ENCODE results near the gene KAT7.

The KAT7 gene

GRCh38 chr17:49839455-49839854 lies 51.0 kb downstream of the KAT7 start:
- no peak for DNase-seq (ENCODE audit: low read depth)
- no peak overlapping the region for H3K4me3 ChIP-seq (ENCODE audit: low read depth, low read length)
- TF ChIP-seq CTCF (IDR thresholded peaks at IDR 0.05; ENCODE audit: control insufficient read depth, extremely low read depth, insufficient read depth), result no peak

GRCh38 chr17:49841548-49841947 lies 53.1 kb downstream of the KAT7 start:
- DNase-seq (ENCODE audit: low read depth), result no peak
- H3K4me3 ChIP-seq (ENCODE audit: low read depth, low read length), result no peak overlapping the region

GRCh38 chr17:49842371-49842770 lies 53.9 kb downstream of the KAT7 start:
- DNase-seq (ENCODE audit: low read depth), result no peak
- no peak for TF ChIP-seq CTCF (IDR thresholded peaks at IDR 0.05; ENCODE audit: control insufficient read depth, extremely low read depth, insufficient read depth)
- no peak overlapping the region for H3K4me3 ChIP-seq (ENCODE audit: low read depth, low read length)

More at GRCh38 chr17:49841548-49841947, 53.1 kb downstream of the KAT7 start:
- TF ChIP-seq CTCF (IDR thresholded peaks at IDR 0.05; ENCODE audit: control insufficient read depth, extremely low read depth, insufficient read depth), result no peak

- DNase-seq (ENCODE audit: low read depth), result no peak
- H3K4me3 ChIP-seq (ENCODE audit: low read depth, low read length), result no peak overlapping the region
- TF ChIP-seq CTCF (IDR thresholded peaks at IDR 0.05; ENCODE audit: control insufficient read depth, extremely low read depth, insufficient read depth), result no peak
Observed at GRCh38 chr17:49842846-49843245, 54.4 kb downstream of the KAT7 start.

- DNase-seq (ENCODE audit: low read depth), result no peak
- no peak overlapping the region for H3K4me3 ChIP-seq (ENCODE audit: low read depth, low read length)
- peak; percentile 60 for TF ChIP-seq CTCF (IDR thresholded peaks at IDR 0.05; ENCODE audit: control insufficient read depth, extremely low read depth, insufficient read depth)
Observed at GRCh38 chr17:49843774-49844350, 55.4 kb downstream of the KAT7 start.

GRCh38 chr17:49845321-49845720 lies 56.8 kb downstream of the KAT7 start:
- no peak overlapping the region for H3K4me3 ChIP-seq (ENCODE audit: low read depth, low read length)
- DNase-seq (ENCODE audit: low read depth), result no peak
- no peak for TF ChIP-seq CTCF (IDR thresholded peaks at IDR 0.05; ENCODE audit: control insufficient read depth, extremely low read depth, insufficient read depth)
